Memory B cell (primary cell): ENCODE measurements around the gene CEP152.
A peak's percentile ranks its signal among the peaks of the same experiment; 100 is the strongest.
"Not testable (repeated sequence)": the region's sequence is repeated elsewhere in the genome, so short reads cannot be mapped to it uniquely, and the experiment has no call there.

Experiments
- ATAC-seq: fragments of 150-1000 bp; cut with Tn5 transposase; 2 replicates; pipeline ENCODE4 v1.10.0; 2021; ENCODE audit warnings: low read depth, mild to moderate bottlenecking, moderate library complexity
- DNase-seq, 2 donors: peaks; one replicate each; pipeline ENCODE4 v3.0.0; 2022; ENCODE audit warnings: low spot score in 2 of 2
- H3K27ac Mint-ChIP-seq: one replicate; pipeline ENCODE4 v1.8.0; 2022; ENCODE audit warnings: mild to moderate bottlenecking, moderate library complexity, mixed read lengths
- H3K27me3 Mint-ChIP-seq: one replicate; pipeline ENCODE4 v1.8.0; 2022; ENCODE audit warnings: mixed read lengths
- H3K36me3 Mint-ChIP-seq: one replicate; pipeline ENCODE4 v1.8.0; 2022; ENCODE audit warnings: mild to moderate bottlenecking, mixed read lengths
- H3K4me1 Mint-ChIP-seq: one replicate; pipeline ENCODE4 v1.8.0; 2022; ENCODE audit warnings: mixed read lengths
- H3K4me3 Mint-ChIP-seq: one replicate; pipeline ENCODE4 v1.8.0; 2022; ENCODE audit warnings: mild to moderate bottlenecking, moderate library complexity, mixed read lengths
- H3K9me3 Mint-ChIP-seq: one replicate; pipeline ENCODE4 v1.8.0; 2022; ENCODE audit warnings: mixed read lengths

The CEP152 gene, protein sequence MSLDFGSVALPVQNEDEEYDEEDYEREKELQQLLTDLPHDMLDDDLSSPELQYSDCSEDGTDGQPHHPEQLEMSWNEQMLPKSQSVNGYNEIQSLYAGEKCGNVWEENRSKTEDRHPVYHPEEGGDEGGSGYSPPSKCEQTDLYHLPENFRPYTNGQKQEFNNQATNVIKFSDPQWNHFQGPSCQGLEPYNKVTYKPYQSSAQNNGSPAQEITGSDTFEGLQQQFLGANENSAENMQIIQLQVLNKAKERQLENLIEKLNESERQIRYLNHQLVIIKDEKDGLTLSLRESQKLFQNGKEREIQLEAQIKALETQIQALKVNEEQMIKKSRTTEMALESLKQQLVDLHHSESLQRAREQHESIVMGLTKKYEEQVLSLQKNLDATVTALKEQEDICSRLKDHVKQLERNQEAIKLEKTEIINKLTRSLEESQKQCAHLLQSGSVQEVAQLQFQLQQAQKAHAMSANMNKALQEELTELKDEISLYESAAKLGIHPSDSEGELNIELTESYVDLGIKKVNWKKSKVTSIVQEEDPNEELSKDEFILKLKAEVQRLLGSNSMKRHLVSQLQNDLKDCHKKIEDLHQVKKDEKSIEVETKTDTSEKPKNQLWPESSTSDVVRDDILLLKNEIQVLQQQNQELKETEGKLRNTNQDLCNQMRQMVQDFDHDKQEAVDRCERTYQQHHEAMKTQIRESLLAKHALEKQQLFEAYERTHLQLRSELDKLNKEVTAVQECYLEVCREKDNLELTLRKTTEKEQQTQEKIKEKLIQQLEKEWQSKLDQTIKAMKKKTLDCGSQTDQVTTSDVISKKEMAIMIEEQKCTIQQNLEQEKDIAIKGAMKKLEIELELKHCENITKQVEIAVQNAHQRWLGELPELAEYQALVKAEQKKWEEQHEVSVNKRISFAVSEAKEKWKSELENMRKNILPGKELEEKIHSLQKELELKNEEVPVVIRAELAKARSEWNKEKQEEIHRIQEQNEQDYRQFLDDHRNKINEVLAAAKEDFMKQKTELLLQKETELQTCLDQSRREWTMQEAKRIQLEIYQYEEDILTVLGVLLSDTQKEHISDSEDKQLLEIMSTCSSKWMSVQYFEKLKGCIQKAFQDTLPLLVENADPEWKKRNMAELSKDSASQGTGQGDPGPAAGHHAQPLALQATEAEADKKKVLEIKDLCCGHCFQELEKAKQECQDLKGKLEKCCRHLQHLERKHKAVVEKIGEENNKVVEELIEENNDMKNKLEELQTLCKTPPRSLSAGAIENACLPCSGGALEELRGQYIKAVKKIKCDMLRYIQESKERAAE (N-terminal part only)

DNA sequence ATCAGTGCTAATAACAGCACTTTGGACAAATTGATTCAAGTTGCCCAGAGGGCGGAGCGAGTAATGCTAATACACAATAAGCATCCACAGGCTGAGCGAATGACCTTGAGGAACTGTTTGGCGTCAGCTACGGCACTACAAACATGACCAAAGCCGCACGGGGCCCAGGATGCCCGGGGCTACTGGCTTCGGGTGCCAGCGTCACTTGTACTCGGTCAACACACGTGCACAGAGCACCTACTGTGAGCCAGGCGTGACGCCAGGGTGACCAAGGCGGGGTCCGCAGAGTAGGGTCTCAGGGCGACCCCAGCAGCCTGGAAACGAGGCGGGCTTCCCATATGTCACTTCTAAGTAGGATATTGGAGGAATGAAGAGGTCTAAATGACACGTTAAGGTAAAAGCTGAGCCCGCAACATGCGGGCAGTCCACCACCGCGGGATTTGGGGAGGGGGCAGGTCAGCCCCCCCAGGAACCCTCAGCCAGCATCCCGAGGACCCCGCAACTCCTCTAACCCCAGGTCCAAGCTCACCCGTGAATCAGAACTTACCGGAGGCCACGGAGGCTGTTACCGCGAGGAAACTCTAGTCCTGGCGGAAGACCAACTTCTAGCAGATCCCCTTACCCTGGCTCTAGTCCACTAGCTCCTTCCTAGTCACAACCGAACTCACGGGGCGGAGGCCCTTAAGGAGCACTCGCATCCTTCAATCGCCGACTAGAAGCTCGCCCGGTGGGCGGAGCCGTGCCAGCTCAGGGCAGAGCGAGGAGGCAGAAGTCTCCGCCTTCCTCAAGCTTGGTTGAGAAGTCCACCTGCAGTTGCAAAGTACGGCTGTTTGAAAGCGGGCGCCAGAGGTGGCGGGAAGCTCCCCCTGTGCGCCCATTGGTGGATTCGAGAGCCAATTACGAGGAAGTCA, at the start of gene CEP152:
Gene CEP152, minus strand, starts transcription at position 656 of the 911 bp plus-strand sequence. CDS start 5,420 bp downstream, outside the sequence.
- ATAC-seq, result peak; percentile 92
- peaks cover 26% of the 10 kb centered on the region for H3K4me1 Mint-ChIP-seq
- H3K36me3 Mint-ChIP-seq, result no peaks in the 10 kb centered on the region
- peaks cover 4% of the 10 kb centered on the region for H3K27me3 Mint-ChIP-seq
- peak within 1 kb of the TSS; percentile 96 for H3K4me3 Mint-ChIP-seq
- H3K27ac Mint-ChIP-seq, result peak within 1 kb of the TSS; percentile 84
- H3K9me3 Mint-ChIP-seq, result no peaks in the 10 kb centered on the region
- peak; percentile 95 to 96 for DNase-seq

DNA sequence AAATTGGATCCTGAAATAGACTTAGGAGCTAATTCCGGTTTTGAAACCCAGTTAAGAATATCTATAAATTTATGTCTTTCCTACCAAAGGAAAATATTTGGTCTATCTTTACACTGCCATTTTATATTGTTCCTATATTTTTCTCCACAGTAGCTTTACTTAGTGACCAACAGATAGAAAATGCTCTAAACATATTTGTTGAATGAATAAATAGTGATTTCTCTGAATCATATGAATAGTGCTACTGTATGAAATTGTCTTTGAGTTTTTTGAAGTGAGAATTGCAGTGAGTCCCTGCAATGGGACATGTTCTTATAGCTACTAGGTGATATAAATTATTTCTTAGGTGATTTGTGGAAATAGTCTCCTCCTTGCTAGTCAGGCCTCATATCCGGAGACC, 48.6 kb upstream of the CEP152 start:
- ATAC-seq, result no peak
- Mint-ChIP-seq H3K4me1 (no peaks in the 10 kb centered on the region), H3K27me3 (no peaks in the 10 kb centered on the region)

DNA sequence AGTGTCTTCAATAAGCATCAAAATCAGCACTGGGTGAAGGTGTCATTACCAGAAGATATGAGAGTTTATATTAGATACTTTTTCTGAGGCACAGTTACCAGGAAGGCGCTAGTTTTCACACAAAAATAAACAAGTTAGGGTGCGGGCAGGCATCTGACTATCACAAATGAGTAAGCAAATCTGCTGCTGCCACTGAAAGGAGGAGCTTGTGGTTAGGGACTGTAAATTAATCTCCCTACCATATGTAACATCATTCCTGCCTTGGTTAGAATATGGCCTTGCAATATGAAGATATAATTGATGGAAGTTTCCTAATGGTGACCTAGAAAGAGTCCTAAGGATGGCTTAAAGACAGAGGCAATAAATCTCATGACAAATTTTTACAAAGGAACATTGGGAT, 47.5 kb upstream of the CEP152 start:
- H3K4me1 Mint-ChIP-seq, result no peaks in the 10 kb centered on the region
- H3K27ac Mint-ChIP-seq, result no peak overlapping the region
- ATAC-seq (no peak), DNase-seq (no peak)
- peaks cover 1% of the 10 kb centered on the region for H3K9me3 Mint-ChIP-seq
- no peak overlapping the region for H3K4me3 Mint-ChIP-seq
- no peaks in the 10 kb centered on the region for H3K36me3 Mint-ChIP-seq
- no peaks in the 10 kb centered on the region for H3K27me3 Mint-ChIP-seq

More for the DNA sequence above, 48.6 kb upstream of the CEP152 start:
- Mint-ChIP-seq H3K4me3 (no peak overlapping the region), H3K9me3 (no peaks in the 10 kb centered on the region), H3K27ac (no peak overlapping the region), H3K36me3 (no peaks in the 10 kb centered on the region)
- DNase-seq, result no peak

DNA sequence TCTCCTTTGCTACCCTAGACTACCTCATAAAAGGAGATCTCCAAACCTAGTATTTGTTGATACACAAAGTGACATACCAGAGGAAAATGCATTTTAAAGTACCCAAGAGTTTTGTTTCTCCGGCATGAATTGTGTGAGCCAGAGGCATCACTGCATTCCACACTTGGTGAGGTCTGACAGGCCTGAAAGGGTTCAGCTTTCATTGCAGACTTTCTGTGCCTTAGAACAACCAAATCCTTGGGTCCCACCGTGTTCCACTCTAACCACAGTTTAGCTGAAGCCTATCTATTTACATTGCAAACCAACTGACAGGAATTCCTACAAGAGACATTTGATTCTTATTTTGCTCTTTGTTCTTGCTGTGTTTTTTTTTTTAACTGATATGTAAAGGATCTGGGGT, 46.1 kb upstream of the CEP152 start:
- Mint-ChIP-seq H3K36me3 (no peaks in the 10 kb centered on the region), H3K9me3 (peaks cover 1% of the 10 kb centered on the region), H3K4me1 (no peaks in the 10 kb centered on the region), H3K27me3 (peaks cover 1% of the 10 kb centered on the region), H3K27ac (no peak overlapping the region), H3K4me3 (no peak overlapping the region)
- DNase-seq (no peak), ATAC-seq (no peak)

DNA sequence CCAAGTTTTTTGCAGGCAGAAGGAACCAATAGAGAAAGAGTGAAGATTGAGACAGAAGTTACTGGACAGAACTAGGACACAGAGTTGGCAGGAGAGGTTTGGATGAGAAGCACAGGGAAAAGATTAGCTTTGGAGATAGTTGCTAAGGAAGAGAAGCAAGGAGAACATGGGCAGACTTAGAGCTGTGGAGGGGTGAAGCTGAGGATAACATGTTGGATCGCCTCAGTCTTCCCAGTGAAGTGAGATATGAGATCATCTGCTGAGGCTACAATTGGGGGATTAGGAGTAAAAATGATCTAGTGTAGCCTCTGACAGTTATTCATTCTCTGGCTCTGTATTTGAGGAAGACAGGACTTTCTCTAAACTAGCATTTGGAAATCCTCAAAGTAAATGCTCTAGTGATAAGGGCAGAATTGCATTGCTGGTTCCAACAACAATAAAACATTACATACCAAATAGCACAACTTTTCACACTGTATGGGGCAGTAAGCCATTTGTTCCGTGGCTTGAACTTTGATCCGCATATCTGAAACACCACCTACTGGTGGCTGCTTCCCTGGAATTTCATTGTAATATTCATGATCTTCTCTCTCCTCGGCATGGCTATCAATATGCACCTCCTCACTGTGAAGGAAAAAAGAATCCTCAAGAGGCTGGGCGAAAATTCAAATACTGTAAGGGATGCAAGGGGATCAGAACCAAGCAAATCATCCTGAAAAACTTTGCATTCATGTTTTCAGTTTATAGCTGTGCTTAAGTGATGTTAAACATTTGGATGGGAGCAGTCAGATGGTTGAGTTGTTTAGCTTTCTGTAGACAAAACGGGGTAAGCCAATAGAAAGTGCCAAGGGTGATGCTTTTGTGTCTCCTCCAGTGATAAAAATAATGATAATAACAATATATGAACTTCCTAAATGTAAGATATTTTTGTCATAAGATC, 44.9 kb upstream of the CEP152 start:
- DNase-seq, result no peak

DNA sequence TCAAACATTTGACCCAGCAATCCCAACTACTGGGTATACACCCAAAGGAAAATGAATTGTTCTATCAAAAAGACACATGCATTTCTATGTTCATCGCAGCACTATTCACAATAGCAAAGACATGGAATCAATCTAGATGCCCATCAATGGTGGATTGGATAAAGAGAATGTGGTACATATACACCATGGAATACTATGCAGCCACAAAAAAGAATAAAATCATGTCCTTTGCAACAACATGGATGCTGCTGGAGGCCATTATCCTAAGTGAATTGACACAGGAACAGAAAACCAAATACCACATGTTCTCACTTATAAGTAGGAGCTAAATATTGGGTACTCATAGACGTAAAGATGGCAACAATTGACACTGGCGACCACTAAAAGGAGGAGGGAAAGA, 43.6 kb upstream of the CEP152 start:
- not testable (repeated sequence) for H3K4me1 Mint-ChIP-seq, H3K27me3 Mint-ChIP-seq, ATAC-seq, H3K9me3 Mint-ChIP-seq, H3K36me3 Mint-ChIP-seq, DNase-seq, H3K27ac Mint-ChIP-seq, H3K4me3 Mint-ChIP-seq

More for the DNA sequence above, 44.9 kb upstream of the CEP152 start:
- Mint-ChIP-seq H3K36me3 (no peaks in the 10 kb centered on the region), H3K27ac (no peak overlapping the region), H3K4me1 (no peaks in the 10 kb centered on the region), H3K27me3 (peaks cover 5% of the 10 kb centered on the region), H3K9me3 (peaks cover 1% of the 10 kb centered on the region), H3K4me3 (no peak overlapping the region)
- no peak for ATAC-seq

DNA sequence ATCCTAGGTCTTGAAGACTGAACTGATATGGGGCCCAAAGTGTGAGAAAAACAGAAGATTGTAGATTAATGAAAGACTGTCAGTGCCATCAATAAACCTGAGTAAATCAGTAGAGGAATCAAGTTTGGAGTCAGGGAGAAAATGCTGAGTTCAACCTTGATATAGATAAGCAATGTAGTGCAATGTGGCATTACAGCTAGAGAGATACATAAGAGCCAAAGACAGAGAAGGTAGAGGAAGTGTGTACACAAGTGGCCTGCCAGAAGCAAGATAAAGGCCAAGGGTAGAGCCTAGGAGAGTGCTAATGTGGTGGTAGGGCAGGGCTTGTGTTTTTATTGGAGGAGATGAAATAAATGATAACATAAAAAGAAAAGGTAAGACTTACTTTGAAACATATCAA, 41.1 kb upstream of the CEP152 start:
- H3K4me3 Mint-ChIP-seq, result no peak overlapping the region
- peaks cover 13% of the 10 kb centered on the region for H3K27me3 Mint-ChIP-seq
- DNase-seq (no peak), ATAC-seq (no peak)
- no peaks in the 10 kb centered on the region for H3K36me3 Mint-ChIP-seq
- no peak overlapping the region for H3K27ac Mint-ChIP-seq
- H3K9me3 Mint-ChIP-seq, result peaks cover 1% of the 10 kb centered on the region
- H3K4me1 Mint-ChIP-seq, result no peaks in the 10 kb centered on the region

DNA sequence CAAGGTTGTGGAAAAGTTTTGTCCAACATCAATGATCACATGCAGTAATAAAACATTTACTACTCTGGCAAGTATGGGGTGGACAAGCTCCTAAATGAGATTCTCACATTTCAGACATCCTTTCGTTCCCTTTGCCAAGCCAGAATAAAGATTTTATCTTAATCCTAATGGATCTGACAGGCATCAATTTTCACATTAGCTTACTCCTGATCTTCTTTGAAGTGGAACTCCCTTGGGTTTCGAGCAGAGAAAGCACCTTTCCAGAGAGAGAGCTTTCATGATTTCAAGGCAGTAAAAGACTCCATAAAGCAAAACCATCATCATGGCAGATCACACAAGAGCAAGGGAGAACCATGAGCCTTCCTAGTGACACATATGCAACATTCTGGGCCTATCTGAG, 39.8 kb upstream of the CEP152 start:
- H3K27ac Mint-ChIP-seq, result no peak overlapping the region
- peaks cover 13% of the 10 kb centered on the region for H3K27me3 Mint-ChIP-seq
- no peak overlapping the region for H3K4me3 Mint-ChIP-seq
- no peak for DNase-seq
- peaks cover 1% of the 10 kb centered on the region for H3K9me3 Mint-ChIP-seq
- H3K4me1 Mint-ChIP-seq, result no peaks in the 10 kb centered on the region
- ATAC-seq, result no peak
- H3K36me3 Mint-ChIP-seq, result no peaks in the 10 kb centered on the region

DNA sequence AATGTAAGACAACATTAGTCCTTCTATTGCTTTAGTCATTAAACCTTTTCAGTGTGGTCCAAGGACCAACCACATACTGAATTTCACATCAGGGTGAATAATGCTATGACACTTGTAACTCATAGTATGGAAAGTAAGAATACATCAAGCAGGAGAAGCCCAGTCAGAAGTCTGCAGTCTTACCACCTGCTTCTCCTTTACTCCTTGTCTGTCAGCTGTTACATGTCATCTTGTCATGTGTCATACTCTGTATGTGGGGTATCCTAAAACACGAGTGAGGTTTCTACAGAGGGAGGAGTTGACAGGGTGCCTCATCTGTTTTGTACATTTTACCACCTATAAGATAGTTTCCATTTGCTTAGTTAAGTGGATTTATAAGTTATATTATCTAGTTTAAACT, 34.3 kb upstream of the CEP152 start:
- no peaks in the 10 kb centered on the region for H3K36me3 Mint-ChIP-seq
- DNase-seq, result no peak
- peaks cover 8% of the 10 kb centered on the region for H3K27me3 Mint-ChIP-seq
- H3K9me3 Mint-ChIP-seq, result peaks cover 3% of the 10 kb centered on the region
- ATAC-seq, result no peak
- no peak overlapping the region for H3K27ac Mint-ChIP-seq
- no peak overlapping the region for H3K4me3 Mint-ChIP-seq
- no peaks in the 10 kb centered on the region for H3K4me1 Mint-ChIP-seq

DNA sequence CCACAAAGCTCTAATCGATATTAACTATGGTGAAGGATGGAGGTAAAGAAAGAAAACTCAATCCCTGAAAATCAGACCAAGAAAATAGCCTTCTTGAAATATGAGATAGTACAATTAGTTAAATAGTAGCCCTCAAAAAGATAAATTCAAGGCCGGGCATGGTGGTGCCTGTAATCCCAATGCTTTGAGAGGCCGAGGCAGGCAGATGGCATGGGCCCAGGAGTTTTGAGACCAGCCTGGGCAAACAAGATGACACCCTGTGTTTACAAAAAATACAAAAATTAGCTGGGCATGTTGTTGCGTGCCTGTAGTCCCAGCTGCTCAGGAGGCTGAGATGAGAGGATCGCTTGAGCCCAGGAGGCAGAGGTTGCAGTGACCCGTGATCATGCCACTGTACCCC, 31.6 kb upstream of the CEP152 start:
- Mint-ChIP-seq H3K27me3 (peaks cover 2% of the 10 kb centered on the region), H3K27ac (no peak overlapping the region), H3K36me3 (no peaks in the 10 kb centered on the region), H3K9me3 (peaks cover 3% of the 10 kb centered on the region), H3K4me3 (no peak overlapping the region), H3K4me1 (no peaks in the 10 kb centered on the region)
- ATAC-seq (no peak), DNase-seq (no peak)

DNA sequence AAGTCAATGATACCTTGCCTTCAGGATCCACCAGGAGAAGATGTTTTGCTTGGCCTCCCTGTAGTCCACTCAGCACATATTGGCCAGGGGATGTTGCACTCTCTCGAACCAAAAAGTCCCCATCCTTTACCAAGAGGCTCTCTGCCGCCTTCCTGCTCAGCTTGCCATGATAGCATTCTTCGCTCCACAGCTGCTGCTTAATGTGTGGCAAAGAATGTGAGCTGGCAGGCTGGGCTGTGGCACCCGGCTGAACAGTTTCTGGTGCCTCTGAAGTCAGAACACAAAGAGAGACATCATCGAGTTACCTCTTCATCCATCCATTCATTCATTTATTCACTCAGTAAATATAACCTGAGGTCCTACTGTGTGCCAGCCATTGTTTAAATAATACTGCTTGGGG, 23.9 kb upstream of the CEP152 start:
- H3K9me3 Mint-ChIP-seq, result peaks cover 14% of the 10 kb centered on the region
- peaks cover 7% of the 10 kb centered on the region for H3K27me3 Mint-ChIP-seq
- H3K36me3 Mint-ChIP-seq, result no peaks in the 10 kb centered on the region
- no peaks in the 10 kb centered on the region for H3K4me1 Mint-ChIP-seq
- DNase-seq (no peak), ATAC-seq (no peak)
- H3K4me3 Mint-ChIP-seq, result no peak overlapping the region
- H3K27ac Mint-ChIP-seq, result no peak overlapping the region

DNA sequence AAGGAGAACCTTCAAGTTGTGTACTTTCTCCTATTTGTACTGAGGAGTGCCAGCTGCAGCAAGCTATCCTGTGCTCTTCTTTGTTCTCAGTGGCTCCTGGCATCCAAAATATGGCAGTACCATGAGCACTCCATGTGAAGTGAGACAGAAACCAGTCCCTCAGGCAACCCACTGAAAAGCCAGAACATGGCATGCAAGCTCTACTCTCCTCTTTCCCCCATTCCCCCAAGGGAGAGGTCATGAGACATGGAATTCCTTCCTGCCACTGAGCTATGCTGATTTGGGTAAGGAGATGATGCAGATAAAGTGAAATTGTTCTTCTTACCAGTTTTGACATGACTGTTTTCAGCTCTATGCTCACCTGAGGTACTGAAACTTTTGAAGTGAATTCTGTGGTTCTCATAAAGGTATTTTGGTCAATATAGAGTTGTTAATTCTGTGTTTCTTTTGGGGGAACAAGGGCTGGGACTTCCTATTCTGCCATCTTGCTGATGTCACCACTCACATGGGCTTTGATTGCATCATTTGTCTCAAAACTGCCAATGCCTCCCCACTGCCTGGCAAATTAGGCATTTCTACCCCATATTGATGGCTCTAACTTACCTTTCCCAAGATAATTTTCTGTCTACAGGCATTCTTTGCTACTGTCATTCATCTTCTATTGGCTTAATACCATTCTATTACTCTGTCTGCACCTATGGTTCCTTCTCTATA, 22.8 kb upstream of the CEP152 start:
- ATAC-seq (no peak), DNase-seq (no peak)
- H3K36me3 Mint-ChIP-seq, result no peaks in the 10 kb centered on the region

More for the DNA sequence above, 22.8 kb upstream of the CEP152 start:
- Mint-ChIP-seq H3K27me3 (peaks cover 7% of the 10 kb centered on the region), H3K4me3 (no peak overlapping the region), H3K9me3 (peaks cover 14% of the 10 kb centered on the region), H3K4me1 (no peaks in the 10 kb centered on the region), H3K27ac (no peak overlapping the region)
